HEK293 (cell line): ENCODE measurements around the gene CENPN.

Experiments
- CTCF ChIA-PET: fragments of 350-600 bp; formaldehyde crosslinking; extraction: SDS; loops from one replicate; lab custom pipeline; 2021; ENCODE audit warnings: antibody characterized with exemption; lab: Yijun Ruan, JAX
- POLR2A ChIA-PET: fragments of 300-600 bp; formaldehyde crosslinking; extraction: SDS; loops from one replicate; lab custom pipeline; 2020; ENCODE audit warnings: antibody characterized with exemption, inconsistent platforms; lab: Yijun Ruan, JAX
- H3K27ac ChIP-seq: fragments of 200-500 bp; sonication (Bioruptor generic); 2 replicates; pipeline ENCODE4 v1.5.1; 2014; ENCODE audit warnings: low read depth, low read length, control low read depth, inconsistent platforms; ENCODE audit errors: extremely low read depth
- H3K36me3 ChIP-seq, 2 experiments: fragments of 200-500 bp in 1 of 2; sonication (Bioruptor generic) in 1 of 2; 1 replicate in 1 of 2; 2 replicates in 1 of 2; pipeline ENCODE4 v1.5.1; 2014 to 2017; ENCODE audit warnings: inconsistent platforms in 2 of 2, low read length in 2 of 2; ENCODE audit not compliant: control insufficient read depth in 2 of 2, insufficient read depth in 1 of 2
- H3K4me1 ChIP-seq: fragments of 200-500 bp; sonication (Bioruptor generic); 2 replicates; pipeline ENCODE4 v1.5.1; 2014; ENCODE audit warnings: mild to moderate bottlenecking, low read length, inconsistent platforms; ENCODE audit not compliant: control insufficient read depth, insufficient read depth
- H3K4me3 ChIP-seq: 2 replicates; pipeline ENCODE4 v1.5.1; 2011; ENCODE audit warnings: low read depth, mild to moderate bottlenecking, control low read depth, low read length, moderate library complexity
- H3K9me3 ChIP-seq: fragments of 200-500 bp; sonication (Bioruptor generic); 2 replicates; pipeline ENCODE4 v1.5.1; 2014; ENCODE audit warnings: low read depth, low read length, inconsistent platforms; ENCODE audit not compliant: control insufficient read depth, insufficient read depth
- GLI2 ChIP-seq: fragments of 450-650 bp; formaldehyde crosslinking; IDR thresholded peaks from 2 replicates; pipeline ENCODE4; 2017; ENCODE audit warnings: missing biosample characterization, missing genetic modification characterization, low read depth, borderline replicate concordance
- KLF8 ChIP-seq: fragments of 450-650 bp; formaldehyde crosslinking; IDR thresholded peaks from 2 replicates; pipeline ENCODE4 v1.5.1; 2016; ENCODE audit warnings: missing biosample characterization, missing genetic modification characterization
- MEIS1 ChIP-seq: sonication (generic); formaldehyde crosslinking; IDR thresholded peaks from 2 replicates; pipeline ENCODE4 v1.8.1; 2022; ENCODE audit warnings: missing genetic modification reagents, mild to moderate bottlenecking, borderline replicate concordance
- OVOL3 ChIP-seq: fragments of 450-650 bp; formaldehyde crosslinking; IDR thresholded peaks from 2 replicates; pipeline ENCODE4 v1.5.1; 2016; ENCODE audit warnings: missing biosample characterization, missing genetic modification characterization
- PRDM1 ChIP-seq: fragments of 450-650 bp; formaldehyde crosslinking; IDR thresholded peaks from 2 replicates; pipeline ENCODE4; 2016; ENCODE audit warnings: missing biosample characterization, missing genetic modification characterization
- PRDM2 ChIP-seq: fragments of 450-650 bp; formaldehyde crosslinking; IDR thresholded peaks from 2 replicates; pipeline ENCODE4 v1.5.1; 2016; ENCODE audit warnings: missing biosample characterization, missing genetic modification characterization, borderline replicate concordance
- PRDM6 ChIP-seq: fragments of 450-650 bp; formaldehyde crosslinking; IDR thresholded peaks from 2 replicates; pipeline ENCODE4 v1.5.1; 2017; ENCODE audit warnings: missing biosample characterization, missing genetic modification characterization
- ZBTB6 ChIP-seq: fragments of 450-650 bp; formaldehyde crosslinking; IDR thresholded peaks from 2 replicates; pipeline ENCODE4 v1.5.1; 2017; ENCODE audit warnings: missing biosample characterization, missing genetic modification characterization
- ZFP41 ChIP-seq: fragments of 450-650 bp; formaldehyde crosslinking; IDR thresholded peaks from 2 replicates; pipeline ENCODE4 v1.5.1; 2016; ENCODE audit warnings: missing biosample characterization, missing genetic modification characterization, borderline replicate concordance
- ZNF140 ChIP-seq: fragments of 450-650 bp; formaldehyde crosslinking; IDR thresholded peaks from 2 replicates; pipeline ENCODE4 v1.5.1; 2016; ENCODE audit warnings: missing biosample characterization, missing genetic modification characterization
- ZNF292 ChIP-seq: fragments of 450-650 bp; formaldehyde crosslinking; IDR thresholded peaks from 2 replicates; pipeline ENCODE4 v1.5.1; 2016; ENCODE audit warnings: low read depth, missing biosample characterization, missing genetic modification characterization, borderline replicate concordance
- ZNF335 ChIP-seq: fragments of 450-650 bp; formaldehyde crosslinking; conservative IDR thresholded peaks from 2 replicates; pipeline ENCODE4 v1.5.1; 2016; ENCODE audit warnings: missing biosample characterization, missing genetic modification characterization
- ZNF416 ChIP-seq: fragments of 450-650 bp; formaldehyde crosslinking; IDR thresholded peaks from 2 replicates; pipeline ENCODE4 v1.5.1; 2016; ENCODE audit warnings: missing biosample characterization, missing genetic modification characterization
- ZNF521 ChIP-seq: fragments of 450-650 bp; formaldehyde crosslinking; IDR thresholded peaks from 2 replicates; pipeline ENCODE4 v1.5.1; 2017; ENCODE audit warnings: missing biosample characterization, mild to moderate bottlenecking, missing genetic modification characterization
- ZNF561 ChIP-seq: fragments of 450-650 bp; IDR thresholded peaks from 2 replicates; pipeline ENCODE4 v1.5.1; 2018; ENCODE audit warnings: missing biosample characterization, missing genetic modification characterization, borderline replicate concordance
- ZNF600 ChIP-seq: fragments of 450-650 bp; formaldehyde crosslinking; IDR thresholded peaks from 2 replicates; pipeline ENCODE4 v1.5.1; 2016; ENCODE audit warnings: missing biosample characterization, missing genetic modification characterization
- ZNF629 ChIP-seq: fragments of 450-650 bp; formaldehyde crosslinking; IDR thresholded peaks from 2 replicates; pipeline ENCODE4 v1.5.1; 2017; ENCODE audit warnings: missing biosample characterization, missing genetic modification characterization
- ZNF645 ChIP-seq: fragments of 450-650 bp; formaldehyde crosslinking; IDR thresholded peaks from 2 replicates; pipeline ENCODE4; 2016; ENCODE audit warnings: missing biosample characterization, missing genetic modification characterization
- ZNF701 ChIP-seq: fragments of 450-650 bp; formaldehyde crosslinking; IDR thresholded peaks from 2 replicates; pipeline ENCODE4 v1.5.1; 2016; ENCODE audit warnings: missing biosample characterization, missing genetic modification characterization
- ZSCAN30 ChIP-seq: fragments of 450-650 bp; IDR thresholded peaks from 2 replicates; pipeline ENCODE4 v1.5.1; 2018; ENCODE audit warnings: missing biosample characterization, mild to moderate bottlenecking, missing genetic modification characterization, moderate library complexity

Gene CENPN

GRCh38 chr16:80993307-80993706 is 13.7 kb upstream of the CENPN start:
- H3K4me1 ChIP-seq: peaks cover 11% of the 10 kb centered on the region
- CTCF ChIA-PET: interaction anchor here (1.4 to 1.8 kb wide), 5 partner anchors 11 to 68 kb away, joined by 3 to 13 read pairs (median 5); partner anchors contain the start of gene ATMIN
- no peak overlapping the region for H3K4me3 ChIP-seq

More at GRCh38 chr16:80993307-80993706, 13.7 kb upstream of the CENPN start:
- Histone ChIP-seq H3K36me3 (peaks cover 0 to 4% of the 10 kb centered on the region in 2 experiments; a peak in 2 of 3 replicates), H3K9me3 (no peaks in the 10 kb centered on the region), H3K27ac (no peak overlapping the region)
- TF ChIP-seq ZNF521 (no peak), OVOL3 (no peak), MEIS1 (CRISPR knock-in tag) (no peak), ZFP41 (tag by site-specific recombination) (no peak), ZNF629 (peak; percentile 38; the same call in 1 of the 2 replicates), PRDM6 (tag by site-specific recombination) (peak; percentile 35; the same call in 1 of the 2 replicates), ZNF645 (tag by site-specific recombination) (no peak), ZNF292 (tag by site-specific recombination) (no peak), PRDM2 (no peak), PRDM1 (tag by site-specific recombination) (peak; percentile 80), ZSCAN30 (no peak), ZNF701 (tag by site-specific recombination) (no peak), ZNF140 (tag by site-specific recombination) (no peak), ZBTB6 (tag by site-specific recombination) (peak; percentile 80), ZNF561 (tag by site-specific recombination) (no peak), KLF8 (tag by site-specific recombination) (no peak), ZNF416 (no peak), ZNF600 (tag by site-specific recombination) (peak; percentile 50; the same call in 1 of the 2 replicates), ZNF335 (tag by site-specific recombination) (peak; percentile 51), GLI2 (tag by site-specific recombination) (no peak)
- POLR2A ChIA-PET: interaction anchor here (1.4 kb wide), 1 partner anchor 14 kb away, joined by 3 read pairs; the partner anchor contains the start of genes CENPN and CMC2
